Activated CD8-positive, alpha-beta memory T cell treated with anti-CD3 and anti-CD28 coated beads, Interleukin-2, amount 50 U/mL, for 48 hours (primary cell): ENCODE results near the gene NPBWR2.
"Not testable (repeated sequence)": the region's sequence is repeated elsewhere in the genome, so short reads cannot be mapped to it uniquely, and the experiment has no call there.

Source experiments
- DNase-seq: peaks from one replicate; pipeline ENCODE4 v3.0.0-alpha.2; 2020

NPBWR2 gene

DNA sequence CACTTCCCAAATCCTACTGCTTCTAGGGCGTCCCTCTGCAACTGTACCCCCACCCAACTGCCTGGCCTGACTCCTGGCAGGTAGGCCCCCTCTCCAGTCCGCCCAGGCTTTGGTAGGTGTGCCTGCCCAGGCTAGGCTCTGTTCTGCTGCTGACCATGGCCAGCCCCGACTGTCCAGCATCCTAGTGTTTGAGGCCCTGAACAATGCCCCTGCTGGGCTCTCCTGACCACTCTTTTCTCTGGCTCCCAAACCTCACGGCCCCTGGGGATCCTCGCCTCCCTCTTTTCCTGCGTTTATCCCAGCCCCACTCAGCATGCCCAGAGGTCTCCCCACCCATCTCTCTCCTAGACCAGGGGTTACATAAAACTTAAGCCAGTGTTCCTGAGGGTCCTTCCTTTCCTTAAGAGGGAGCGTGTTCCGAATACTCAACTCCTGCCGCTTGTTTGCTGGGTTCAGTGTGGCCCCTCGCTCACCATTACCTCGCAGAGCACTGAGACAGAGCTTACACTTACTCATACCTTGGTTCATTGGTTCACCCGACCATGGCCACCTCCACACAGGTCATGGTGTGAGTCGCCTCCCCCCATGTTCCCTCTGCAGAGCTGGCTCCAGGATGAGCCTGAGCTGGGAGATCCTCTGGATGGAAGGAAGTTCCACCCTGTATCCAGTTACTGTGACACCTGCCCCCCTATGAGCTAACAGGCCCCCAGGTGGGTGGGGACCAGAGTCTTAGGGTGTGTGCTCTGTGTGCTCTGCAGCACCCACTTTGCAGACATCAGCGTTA, 35.8 kb upstream of the NPBWR2 start:
- no peak for DNase-seq

GRCh38 chr20:64142590-64142989, 35.2 kb upstream of the NPBWR2 start:
- no peak for DNase-seq

DNA sequence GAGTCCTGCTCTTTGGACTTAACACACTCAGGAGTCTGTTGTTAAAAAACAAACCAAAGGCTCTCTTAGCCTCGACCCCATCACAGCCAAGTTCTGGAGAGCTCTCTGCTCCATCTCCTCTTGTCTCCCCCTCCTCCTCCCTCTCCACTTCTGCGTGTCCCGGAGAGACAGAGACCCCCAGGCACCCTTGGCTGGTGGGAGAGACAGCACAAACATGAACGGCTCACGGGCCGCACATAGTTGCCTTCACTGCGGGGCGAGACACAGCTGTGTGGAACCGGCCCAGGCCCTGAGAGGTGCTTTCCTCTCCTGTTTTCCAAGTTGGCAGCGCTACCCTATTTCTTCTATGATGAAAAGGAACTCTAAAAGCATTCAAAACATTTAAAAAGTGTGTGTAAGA, 33.6 kb upstream of the NPBWR2 start:
- DNase-seq: no peak

DNA sequence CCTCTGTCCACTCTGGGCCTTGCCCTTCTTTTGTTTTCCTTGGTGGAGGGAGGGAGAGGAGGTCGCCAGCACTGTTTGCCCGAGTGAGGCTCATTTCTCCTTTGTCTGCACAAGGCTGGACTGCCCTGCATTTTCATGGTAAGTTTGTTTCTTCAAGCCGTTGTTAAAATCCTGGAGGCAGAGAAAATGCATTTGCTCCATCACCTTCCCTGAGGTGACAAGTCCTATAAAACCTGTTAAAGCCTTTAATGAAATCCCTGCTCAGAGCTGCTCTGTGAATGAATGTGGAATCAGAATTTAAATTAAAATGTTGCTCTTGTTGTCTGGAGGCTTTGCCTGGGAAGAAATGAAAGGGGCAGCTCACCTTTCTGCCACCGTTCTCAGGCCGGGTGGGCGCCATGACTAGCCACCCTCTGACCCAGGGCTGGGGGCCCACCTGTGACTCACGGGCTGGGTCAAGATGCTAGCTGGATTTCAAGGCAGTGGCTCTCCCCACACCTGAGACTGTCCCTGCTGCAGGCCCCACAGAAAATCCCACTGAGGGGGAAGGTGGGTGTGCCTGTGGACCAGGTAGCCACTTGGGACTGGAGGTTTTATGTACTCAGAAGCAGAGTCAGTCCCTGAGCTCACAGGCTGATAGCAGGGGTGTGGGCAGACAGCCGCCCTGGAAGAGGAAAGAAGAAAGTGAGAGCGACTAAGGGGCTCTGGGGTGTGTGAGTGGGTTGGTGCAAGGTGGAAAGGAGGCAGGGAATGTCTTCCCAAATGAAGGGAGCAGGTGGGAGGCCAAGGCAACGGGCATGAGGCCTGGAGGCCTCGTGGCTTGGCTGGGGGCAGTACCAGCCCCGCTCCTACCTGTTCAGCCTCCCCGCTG, 32.9 kb upstream of the NPBWR2 start:
- no peak for DNase-seq

GRCh38 chr20:64139199-64140060, 32.1 kb upstream of the NPBWR2 start:
- DNase-seq: no peak

DNA sequence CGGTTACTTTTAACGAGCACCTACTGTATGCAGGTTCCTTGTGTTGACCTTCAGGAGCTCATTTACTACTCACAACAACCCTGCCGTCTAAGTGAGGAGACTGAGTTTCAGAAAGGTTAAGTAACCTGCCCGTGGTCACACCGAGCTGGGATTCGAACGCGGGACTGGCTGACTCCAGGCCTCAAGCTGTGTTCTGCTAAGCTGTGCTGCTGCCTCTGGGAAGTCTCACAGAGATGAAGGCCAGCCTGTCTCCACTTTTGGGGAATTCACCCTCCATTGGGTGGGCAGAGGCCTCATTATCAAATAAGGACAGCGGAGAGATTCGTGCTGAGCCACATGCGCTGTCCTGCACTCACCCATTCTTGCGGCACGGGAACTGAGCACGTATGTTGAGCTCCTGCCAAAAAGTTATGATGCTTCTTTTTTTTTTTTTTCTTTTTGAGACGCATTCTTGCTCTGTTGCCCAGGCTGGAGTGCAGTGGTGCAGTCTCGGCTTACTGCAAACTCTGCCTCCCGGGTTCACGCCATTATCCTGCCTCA, 31.0 kb upstream of the NPBWR2 start:
- no peak for DNase-seq

DNA sequence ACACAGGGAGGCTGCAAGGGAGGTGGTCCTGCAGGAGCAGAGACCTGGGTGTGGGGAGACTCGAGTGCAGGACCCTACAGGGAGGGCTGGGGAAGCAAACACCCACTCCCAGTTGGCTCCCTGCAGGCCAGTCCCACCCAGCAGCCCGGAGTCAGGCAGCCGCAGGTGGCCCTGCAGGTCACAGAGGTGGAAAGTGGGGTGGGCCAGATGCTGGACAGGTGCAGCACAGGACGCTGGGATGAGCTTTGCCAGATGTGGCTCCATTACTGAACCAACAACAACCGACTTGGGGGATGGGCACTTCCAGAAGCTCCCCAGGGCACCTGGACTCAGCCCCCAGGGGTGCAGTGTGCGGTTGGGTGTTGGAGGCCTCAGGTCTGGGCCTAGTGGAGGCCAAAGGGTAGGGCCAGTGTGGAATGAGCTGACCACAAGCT, 30.2 kb upstream of the NPBWR2 start:
- DNase-seq: no peak

DNA sequence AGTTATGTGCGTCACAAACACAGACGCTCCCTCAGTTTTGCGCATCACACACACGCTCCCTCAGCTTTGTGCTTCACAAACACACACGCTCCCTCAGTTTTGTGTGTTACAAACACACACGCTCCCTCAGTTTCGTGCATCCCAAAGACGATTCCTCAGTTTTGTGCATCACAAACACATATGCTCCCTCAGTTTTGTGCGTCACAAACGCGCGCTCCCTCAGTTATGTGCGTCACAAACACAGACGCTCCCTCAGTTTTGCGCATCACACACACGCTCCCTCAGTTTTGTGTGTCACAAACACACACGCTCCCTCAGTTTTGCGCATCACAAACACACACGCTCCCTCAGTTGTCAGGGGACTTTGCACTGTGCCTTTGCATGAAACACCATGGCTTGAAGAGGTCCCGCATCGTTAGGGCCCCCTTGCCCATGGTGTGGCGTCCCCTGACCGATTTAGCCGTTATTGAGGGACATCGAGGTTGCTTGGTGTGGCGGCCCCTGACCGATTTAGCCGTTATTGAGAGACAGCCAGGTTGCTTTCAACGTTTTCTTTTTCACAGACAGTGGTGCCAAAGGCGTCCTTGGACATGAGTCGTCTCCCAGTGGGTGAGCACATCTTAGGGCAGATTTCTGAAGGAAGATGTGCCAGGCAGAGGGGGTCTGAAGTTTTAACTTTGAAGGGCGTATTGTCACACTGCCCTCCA, 28.8 kb upstream of the NPBWR2 start:
- DNase-seq: no peak

GRCh38 chr20:64134744-64135143, 27.4 kb upstream of the NPBWR2 start:
- DNase-seq: not testable (repeated sequence)

DNA sequence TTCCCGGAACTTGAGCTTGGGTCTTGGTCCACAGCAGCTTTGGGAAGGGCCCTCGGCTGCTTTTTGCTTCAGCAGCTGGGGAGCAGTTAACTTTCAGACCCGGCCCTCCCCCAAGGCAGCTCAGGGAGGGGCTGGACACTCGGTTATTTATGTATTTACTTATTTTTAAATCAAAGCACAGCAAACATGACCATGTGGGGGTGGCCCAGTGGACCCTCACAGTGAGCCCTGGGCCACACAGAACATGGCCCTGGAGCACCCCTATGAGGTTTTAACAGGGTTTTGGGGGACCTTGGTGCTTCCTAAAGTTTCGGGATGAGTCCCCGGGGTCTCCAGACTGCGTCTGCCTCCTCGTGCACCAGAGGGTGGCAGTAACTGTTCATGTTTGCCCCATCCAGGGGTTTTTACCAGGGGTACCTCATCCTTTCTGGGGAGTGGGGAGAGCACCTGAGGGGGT, 26.6 kb upstream of the NPBWR2 start:
- DNase-seq: no peak

DNA sequence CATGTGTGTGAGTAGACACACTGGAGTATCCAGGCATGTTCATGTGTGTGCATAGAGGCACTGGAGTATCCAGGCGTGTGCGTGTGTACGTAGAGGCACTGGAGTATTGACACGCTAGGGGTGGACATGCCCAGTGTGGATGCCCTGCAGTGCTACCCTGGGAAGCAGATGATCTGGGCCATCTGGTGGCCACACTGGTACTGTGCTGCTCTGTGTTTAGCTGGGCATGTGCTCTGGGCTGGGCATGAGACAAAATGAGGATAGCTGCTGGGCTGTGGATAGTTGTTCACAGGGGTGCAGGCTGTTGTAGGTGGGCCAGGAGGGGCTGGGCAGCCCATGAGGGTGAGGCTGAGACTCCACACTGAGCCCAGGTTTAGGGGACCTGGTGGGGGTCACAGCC, 24.0 kb upstream of the NPBWR2 start:
- no peak for DNase-seq

DNA sequence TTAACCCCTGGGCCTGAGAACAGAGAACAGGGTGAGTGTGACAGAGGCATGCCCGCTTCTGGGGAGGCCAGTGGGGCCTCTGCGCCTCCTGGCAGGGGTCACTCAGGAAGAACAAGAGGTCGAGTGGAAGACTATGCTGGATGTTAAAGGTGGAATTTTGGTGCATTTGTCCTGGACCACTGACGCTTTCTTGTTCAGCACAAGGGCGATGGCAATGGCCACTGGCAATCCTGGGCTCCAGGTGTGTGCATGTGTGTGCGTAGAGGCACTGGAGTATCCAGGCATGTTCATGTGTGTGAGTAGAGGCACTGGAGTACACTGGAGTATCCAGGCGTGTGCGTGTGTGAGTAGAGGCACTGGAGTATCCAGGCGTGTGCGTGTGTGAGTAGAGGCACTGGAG, 23.5 kb upstream of the NPBWR2 start:
- DNase-seq: no peak

GRCh38 chr20:64130271-64130670, 22.9 kb upstream of the NPBWR2 start:
- no peak for DNase-seq

DNA sequence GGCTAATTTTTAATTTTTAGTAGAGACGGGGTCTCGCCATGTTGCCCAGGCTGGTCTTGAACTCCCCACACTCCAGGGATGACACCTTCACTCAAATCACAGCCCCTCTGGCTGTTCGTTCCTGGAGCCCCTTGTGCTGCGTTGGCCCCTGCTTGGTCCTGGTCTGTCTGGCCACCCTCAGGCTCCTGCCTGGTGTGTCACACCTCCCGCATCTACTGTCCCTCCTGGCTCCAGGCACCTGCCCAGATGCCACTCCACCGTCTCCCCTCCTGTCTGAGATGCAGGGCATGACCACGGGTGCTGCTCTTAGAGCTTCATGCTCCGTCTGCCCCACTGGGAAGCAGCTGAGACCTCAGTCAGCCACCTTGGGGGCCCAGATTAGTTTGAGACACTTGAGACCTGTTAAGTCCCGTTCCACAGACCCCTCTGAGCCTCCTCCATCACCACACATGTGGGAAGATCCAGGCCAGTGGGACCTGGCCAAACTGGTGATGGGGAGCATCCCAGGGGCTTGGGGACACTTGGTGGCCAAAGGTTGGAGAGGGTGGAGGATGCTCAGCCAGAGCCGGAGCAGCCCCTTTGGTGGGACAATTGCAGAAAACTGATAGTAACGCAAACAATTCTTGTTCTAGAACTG, 21.9 kb upstream of the NPBWR2 start:
- no peak for DNase-seq

DNA sequence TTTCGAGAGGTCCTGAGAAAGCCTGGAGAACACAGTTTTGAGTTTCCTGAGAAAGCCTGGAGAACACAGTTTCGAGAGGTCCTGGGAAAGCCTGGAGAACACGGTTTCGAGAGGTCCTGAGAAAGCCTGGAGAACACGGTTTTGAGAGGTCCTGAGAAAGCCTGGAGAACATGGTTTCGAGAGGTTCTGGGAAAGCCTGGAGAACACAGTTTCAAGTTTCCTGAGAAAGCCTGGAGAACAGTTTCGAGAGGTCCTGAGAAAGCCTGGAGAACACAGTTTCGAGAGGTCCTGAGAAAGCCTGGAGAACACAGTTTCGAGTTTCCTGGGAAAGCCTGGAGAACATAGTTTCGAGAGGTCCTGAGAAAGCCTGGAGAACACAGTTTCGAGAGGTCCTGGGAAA, 16.2 kb upstream of the NPBWR2 start:
- DNase-seq: peak; percentile 7

DNA sequence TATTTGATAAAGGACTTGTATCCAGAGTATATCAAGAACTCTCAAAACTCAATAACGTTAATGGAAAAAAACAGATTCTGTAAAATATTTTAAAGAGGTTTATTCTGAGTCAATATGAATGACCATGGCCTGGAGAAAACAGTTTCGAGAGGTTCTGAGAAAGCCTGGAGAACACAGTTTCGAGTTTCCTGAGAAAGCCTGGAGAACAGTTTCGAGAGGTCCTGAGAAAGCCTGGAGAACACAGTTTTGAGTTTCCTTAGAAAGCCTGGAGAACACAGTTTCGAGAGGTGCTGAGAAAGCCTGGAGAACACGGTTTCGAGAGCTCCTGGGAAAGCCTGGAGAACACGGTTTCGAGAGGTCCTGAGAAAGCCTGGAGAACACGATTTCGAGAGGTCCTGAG, 15.6 kb upstream of the NPBWR2 start:
- peak; percentile 8 for DNase-seq

GRCh38 chr20:64121586-64121985, 14.2 kb upstream of the NPBWR2 start:
- DNase-seq: peak; percentile 38

DNA sequence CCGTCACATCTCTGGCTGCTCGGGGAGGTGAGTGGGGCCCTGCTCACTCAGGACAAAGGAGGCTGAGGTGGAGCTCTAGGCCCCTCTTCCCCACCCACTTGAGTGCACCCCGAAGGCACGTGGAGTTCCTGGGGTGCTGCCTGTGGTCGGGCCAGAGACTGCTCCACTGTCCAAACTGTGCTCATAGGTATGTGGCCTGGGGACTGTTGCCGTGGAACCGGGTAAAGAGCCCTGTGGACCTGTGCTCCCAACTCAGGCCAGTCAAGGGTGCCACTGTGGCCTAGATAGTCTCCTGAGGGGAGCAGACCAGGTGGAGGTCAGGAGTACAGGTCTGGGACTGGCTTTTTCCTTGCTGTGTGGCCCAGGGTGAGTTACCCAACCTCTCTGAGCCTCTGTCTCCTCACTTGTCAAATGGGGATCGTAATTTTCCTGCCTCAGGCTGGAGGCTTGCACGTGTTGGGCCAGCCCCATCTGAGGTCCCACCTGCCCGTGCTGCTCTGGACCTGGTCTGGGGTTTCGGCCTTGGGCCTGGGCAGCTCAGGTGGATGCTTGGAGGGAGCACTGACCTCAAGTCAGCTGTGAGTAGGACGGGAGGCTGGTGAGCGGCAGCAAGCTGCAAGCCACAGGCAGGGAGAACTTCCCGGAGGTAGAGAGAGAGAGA, 12.4 kb upstream of the NPBWR2 start:
- peak; percentile 64 for DNase-seq

GRCh38 chr20:64119301-64119680, 11.9 kb upstream of the NPBWR2 start:
- DNase-seq: peak; percentile 53

DNA sequence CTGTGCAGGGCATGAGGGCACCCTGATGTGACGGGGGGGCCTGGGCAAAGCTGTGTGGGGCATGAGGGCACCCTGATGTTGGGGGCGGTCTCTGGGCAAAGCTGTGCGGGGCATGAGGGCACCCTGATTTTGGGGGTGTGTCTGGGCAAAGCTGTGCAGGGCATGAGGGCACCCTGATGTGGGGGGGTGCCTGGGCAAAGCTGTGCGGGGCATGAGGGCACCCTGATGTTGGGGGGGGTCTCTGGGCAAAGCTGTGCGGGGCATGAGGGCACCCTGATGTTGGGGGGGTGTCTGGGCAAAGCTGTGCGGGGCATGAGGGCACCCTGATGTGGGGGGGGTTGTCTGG, 10.0 kb upstream of the NPBWR2 start:
- not testable (repeated sequence) for DNase-seq
